ENCODE data around the gene CAPZA2.

The CAPZA2 gene

DNA sequence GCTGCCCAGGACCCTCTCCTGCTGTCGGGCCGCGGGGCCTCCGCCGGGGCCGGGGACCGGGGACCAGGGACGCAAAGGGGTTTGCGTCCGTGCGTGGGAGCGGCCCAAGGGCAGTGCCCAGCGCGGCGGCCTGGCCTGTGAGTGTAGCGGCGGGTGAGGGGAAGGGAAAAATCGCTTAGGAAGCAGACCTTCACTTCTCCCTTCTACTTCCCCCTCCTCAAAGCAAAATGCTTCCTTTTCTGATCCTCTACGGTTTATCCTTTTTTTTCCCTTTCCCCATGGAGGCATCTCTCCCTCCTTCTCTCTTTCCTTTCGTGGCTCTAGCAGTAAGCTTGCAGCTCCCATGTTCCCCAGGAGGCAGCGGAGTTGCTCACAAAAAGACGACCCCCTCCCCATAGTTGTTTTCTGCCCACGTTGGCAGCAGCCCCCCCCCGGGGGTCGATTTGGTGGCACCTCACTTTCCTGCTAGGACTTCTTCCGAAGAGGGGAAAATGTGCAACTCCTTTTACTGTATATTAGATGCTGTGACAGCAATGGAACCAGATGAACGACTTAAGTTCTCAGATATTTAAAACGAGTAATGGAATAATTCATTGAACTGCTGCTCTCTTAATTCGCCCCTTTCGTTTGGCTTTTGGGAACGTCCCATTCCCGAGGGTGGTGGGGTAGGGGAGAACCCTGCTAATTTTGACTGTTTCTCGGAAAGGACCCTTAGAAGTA lies 724 bp downstream of the CAPZA2 start:
- DNase-seq = peak; percentile 65

DNA sequence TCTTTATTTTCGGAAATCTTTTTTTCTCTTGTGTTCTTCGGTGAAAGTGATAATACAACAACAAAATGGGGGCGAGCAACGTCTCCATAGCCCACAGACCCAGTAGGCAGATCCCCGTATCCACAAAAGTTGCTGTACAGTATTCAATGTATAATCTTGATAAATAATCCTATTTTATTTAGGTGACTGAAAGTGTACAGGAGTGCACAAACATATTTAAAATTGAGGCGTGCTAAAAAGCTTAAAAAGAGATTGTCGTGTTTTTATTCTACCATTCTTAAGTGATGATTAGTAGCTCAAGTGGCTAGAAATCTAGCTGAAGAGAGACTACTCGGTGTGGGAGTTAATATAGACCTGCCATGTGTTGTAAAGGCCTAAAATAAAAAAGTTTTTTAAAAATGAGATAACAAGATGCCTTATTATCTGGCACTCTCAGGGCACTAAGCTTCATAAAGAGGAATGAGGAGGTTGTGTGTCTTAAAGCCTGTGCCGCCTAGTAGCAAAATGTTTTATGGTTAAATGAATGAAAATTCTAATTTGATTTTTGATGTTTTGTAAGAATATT lies 1.6 kb downstream of the CAPZA2 start:
- DNase-seq = peak; percentile 32

DNA sequence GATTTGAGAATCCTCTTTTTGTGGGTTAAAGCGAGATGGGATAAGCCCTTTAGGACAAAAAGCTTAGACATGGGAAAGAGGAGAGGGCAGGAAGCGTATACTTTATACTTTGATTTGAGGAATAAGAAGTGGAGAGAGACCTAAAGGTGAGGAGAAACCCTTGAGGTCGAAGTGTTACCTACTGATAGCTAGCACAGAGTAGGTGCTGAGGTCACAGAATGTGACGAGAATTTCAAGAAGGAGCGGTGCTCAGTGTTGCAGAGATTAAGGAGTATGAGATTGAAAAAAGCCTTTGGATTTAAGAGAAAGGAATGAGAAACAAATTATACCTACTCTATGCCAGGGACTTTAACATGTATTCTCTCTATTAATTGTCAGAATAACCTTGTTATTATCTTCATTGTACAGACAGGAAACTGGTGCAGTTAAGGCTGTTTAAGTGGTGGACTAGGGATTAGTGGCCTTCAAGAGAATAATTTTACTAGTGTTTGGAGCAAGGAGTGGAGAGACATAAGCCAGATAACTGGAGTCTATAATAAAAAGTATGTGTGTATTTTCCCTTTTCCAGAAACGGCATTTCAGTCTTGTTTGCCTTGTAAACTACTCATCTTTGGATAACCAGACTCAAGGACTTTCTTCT lies 8.8 kb downstream of the CAPZA2 start:
- DNase-seq = no peak

DNA sequence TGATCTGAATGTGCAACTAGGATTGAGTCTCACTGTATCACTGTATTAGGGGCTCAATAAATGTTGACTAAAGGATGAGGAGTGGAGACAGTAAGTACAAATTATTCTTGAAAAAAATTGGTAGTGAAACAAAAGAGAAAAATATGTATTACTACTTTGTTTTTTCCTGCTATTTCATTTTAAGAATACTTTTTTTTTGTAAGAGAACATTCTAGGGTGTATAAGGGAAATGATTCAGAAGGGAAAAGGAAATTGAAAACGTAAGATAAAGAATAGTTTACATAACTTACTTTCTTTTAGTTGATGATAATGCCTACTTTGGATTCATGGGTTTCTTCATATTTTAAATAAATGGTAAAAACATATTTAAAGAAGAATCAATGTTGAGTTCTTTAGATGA lies 9.6 kb downstream of the CAPZA2 start:
- DNase-seq = no peak

DNA sequence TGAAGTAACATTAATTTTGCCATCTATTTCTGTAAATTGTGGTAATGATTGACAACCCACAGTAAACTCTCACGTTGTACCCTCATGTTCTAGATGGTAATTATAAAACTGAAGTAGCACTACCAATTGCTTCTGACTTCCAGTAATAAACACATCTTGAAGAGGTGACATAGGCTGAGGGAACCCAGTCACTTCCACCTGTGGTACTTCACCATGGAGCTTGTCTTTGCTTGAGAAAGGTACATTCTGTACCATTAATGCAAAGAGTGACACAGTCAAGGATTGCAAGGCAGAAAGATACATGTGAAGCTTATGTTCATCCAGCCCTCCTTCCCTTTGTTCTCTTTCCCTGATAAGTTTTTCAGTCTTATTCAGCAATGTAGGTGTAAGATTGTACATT lies 11.2 kb downstream of the CAPZA2 start:
- DNase-seq = no peak

DNA sequence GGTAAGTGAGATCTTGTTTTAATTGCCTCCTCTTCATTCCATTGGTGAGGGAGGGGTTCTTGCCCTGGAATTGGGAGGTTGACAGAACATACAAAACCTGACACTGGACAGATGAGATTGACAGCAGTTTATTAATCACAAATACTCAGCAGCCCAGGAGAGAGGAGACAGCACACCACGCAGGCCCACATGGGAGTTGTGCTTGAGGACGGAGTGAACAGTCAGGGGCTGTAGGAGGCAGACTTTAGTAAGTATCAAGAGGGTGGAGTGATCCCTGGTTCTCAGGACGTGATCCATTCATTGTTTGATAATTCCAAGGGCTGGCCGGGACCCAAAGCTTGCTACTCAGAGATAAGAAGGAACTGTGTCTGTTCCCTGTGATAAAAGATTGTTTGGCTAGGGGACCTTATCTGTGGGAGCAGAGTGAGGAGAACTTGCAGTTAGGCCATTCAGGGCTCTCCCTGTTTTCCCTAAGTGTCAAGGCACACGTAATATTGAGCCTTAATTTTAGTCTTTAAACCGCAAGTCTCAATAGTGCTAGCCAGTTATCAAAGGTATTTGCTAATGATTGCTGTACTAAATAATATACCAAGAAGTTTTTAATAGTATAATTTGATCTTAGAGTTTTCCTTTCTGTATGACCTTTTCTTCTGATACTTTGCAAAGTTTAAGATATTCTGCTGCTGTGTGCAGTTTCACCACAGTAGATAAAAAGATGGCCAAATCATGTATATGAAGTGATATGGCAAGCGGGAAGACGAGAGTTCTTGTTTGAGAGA lies 14.5 kb downstream of the CAPZA2 start:
- DNase-seq = no peak

DNA sequence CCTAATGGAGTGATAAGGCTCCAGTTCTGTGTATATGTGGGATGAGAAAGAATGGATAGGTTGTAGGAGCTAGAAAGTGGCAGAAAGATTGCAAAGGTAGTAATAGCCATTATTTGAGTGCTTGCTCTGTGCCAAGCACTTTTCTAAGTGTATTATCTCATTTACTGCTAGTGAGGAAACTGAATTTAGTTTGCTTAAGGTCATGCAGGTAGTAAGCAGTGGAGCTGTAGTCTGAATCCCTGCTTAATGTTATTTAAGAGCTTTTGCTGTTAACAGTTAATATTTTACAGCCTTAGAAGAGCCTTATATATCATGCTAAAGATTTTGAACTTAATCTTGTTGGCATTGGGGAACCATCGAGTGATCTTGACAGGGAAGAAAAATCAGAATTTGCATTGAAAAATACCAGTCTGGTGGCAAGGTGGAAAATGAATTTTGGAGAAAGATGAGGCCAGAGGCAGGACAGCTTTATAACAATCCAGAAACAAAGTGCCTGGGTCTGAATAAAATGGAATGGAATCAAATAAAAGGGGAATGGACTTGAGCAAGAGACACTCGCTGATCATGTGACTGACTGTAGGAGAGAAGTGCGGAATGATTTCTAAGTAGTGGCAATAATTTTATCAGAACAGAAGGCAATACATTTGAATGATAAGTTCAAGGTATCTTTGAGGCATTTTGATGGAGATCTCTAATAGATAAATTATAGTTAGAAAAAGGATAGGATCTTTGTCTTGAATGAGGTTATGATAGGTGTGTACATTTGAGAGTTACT lies 15.2 kb downstream of the CAPZA2 start:
- DNase-seq = no peak

DNA sequence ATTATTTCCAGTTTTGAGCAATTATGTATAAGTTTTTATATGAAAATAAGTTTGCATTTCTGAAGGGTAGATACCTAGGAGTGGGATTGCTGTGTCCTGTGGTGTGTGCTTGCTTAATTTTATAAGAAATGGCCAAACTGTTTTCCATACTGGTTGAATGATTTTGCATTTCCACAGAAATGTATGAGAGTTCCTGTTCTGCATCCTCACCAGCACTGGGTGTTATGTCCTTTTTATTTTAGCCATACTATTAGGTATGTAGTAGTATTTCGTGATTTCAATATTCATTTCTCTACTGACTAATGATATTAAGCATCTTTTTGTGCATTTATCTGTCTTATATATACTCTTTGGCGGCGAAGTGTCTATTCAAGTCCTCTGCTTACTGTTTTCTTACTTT lies 22.3 kb downstream of the CAPZA2 start:
- DNase-seq = no peak

DNA sequence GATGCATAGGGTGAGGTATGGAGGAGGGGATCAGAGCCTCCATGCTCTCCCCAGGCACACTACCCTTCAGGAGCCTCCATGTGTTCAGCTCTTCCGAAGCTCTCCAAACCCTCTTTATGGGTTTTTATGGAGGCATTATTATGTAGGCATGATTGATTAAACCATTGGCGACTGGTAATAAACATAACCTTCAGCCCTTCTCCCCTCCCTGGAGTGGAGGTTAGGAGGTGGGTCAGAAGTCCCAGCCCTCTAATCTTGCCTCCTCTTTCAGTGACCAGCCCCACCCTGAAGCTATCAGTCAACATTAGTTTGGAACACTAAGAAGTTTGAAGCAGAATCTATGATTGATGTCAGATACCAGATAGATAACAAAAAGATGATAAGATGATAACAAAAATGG lies 23.3 kb downstream of the CAPZA2 start:
- no peak for DNase-seq

DNA sequence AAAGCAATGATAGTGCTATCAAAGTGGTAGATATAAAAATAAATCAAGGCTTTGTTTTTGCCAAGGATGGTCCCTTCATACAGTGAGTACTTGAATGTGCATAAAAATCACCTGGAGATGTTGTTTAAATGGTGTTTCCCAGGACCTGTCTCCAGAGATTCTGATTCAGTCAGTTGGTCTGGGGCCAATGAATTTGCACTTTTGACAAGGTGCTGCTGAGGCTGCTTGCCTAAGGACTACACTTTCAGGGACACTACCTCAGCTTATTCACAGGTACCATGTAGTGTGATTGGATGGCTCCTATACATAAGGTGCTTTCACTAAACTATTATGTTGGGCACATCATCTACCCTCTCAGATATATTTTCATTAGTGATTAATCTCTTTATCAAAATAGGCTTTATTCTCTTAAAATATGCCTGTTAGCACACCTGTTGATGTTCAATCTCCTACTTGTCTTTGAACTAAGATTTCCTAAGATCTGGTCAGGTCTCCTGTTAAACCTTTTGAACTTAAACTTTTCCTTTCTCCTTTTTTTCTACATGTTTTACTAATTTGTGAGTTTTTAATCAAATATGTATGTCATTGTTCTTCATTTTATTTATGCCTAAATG lies 24.3 kb downstream of the CAPZA2 start:
- DNase-seq = no peak

DNA sequence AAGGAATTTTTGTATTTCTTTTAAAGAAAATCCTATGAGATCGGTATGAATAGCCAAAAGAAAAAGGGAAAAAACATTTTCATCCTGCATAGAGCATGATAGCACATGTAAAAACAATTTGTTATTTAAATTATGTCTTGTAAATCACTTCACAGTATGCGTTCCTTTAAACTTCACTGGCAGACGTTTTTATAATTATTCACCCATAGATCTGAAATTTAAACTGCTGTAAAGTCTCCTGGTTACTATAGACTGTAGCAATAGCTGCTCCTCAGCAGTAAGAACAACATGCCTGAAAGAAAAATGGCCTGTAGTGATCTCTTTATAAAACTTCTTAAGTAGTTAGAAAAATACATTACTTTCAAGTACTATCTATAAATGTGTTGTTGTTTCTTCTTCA lies 26.5 kb downstream of the CAPZA2 start:
- no peak for DNase-seq

DNA sequence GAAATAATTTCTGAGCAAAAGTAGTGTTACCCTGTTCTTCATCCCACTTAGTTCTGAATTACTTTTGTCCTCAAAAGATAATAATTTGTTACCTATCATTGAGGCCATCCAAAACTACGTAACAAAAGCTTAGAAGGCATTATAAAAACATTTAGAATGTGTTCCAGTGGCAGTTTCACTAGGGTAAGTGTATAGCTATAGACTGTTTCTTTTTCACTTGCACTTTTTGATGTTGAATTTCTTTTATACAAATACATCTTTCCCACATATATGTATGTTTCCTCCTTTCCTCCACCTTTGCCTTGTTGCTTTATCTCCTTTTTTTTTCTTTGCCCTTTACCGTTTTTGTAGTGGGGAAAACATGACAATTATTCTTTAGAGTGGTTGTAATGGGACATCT lies 33.5 kb downstream of the CAPZA2 start:
- no peak for DNase-seq

DNA sequence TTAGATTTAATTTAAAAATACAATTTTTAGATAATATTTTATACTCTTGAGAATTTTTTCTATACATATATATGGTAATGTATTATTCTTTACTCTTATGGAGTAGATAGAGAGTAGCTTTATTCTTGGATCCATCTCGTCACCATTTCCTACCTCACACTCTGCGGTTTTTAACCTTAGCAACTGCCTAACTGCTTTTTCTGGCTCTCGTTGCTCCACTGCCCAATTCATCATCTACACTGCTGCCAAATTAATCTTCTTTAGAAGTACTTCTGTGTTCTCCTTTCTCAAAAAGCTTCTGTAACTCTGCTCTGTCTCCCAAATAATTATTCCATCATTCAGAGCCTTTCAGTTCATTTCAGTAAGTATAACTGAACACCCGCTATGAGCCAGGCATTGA lies 35.3 kb downstream of the CAPZA2 start:
- no peak for DNase-seq

DNA sequence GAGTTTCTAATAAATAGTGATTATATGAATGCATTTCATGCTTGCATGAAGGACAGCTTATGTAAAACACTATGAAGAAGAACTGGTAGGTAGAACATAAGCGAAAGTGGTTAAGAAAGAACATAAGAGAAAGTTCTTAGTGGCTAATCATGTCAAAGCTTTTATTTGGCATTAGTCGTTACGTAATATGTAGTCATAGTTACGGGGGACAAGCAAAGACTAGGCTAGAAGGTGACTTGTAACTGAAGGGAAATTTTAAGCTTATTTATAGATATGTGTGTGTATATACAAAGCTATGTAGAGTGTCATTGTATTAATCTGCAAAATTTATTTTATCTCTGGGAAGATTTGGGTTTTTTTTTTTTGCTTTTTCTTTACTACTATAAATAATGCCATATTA lies 36.9 kb downstream of the CAPZA2 start:
- DNase-seq = no peak

DNA sequence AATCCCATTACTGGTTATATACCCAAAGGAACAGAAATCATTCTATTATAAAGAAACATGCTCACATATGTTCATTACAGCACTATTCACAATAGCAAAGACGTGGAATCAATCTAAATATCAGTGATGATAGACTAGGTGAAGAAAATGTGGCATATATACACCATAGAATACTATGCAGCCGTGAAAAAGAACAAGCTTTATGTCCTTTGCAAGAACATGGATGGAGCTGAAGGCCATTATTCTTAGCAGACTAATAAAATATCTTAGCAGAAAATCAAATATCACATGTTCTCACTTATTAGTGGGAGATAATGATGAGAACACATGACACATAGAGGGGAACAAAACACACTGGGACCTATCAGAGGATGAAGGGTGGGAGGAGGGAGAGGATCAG lies 38.8 kb downstream of the CAPZA2 start:
- no peak for DNase-seq

DNA sequence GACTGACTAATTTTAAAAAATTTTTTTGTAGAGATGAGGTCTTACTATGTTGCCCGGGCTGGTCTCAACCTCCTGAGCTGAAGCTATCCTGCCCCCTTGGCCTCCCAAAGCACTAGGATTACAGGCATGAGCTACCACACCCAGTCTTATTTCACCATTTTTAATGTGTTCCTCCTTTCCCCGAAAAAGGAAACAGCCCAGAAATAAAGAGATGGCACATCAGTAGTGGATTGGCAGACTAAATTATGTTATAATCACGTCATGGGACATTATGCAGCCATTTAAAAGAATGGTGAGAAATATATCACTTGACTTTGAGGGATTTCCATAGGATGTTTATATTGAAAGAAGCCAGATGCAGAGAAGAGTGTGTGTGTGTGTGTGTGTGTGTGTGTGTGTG lies 40.5 kb downstream of the CAPZA2 start:
- no peak for DNase-seq

DNA sequence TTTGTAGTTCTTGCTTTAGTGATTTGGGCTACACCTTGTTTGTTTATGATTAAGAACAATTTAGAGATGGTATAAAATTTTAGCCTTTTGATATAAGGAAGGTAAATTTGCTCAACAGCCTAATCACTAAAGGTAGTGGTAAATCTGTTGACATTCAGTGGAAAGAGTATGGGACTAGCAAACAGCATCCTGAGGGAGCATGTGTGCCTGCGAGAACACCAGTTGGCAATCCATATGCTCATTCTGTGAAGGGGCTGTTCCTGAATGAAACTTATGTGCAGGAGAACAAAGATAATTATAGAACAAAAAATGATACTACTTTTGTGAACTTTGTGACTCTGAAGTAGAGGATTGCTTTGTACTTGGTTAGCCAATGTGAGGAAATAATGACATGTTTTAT lies 44.0 kb downstream of the CAPZA2 start:
- DNase-seq = no peak

DNA sequence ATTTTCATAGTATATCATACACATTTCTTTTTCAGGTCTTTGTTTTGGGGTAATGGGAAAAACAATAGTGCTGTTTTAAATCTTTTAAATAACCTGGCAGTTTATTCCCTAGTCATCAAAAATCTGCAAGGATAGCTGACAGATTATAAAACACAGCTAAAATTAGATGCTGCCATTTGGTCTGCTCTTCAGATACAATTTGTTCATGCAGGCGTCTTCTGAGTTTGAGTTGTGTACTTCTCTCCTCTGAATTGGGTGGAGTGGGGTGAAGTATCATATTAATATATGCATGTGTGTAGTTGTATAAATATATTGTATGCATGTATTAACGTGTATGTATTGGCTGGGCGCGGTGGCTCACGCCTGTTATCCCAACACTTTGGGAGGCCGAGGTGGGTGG lies 48.0 kb downstream of the CAPZA2 start:
- no peak for DNase-seq

DNA sequence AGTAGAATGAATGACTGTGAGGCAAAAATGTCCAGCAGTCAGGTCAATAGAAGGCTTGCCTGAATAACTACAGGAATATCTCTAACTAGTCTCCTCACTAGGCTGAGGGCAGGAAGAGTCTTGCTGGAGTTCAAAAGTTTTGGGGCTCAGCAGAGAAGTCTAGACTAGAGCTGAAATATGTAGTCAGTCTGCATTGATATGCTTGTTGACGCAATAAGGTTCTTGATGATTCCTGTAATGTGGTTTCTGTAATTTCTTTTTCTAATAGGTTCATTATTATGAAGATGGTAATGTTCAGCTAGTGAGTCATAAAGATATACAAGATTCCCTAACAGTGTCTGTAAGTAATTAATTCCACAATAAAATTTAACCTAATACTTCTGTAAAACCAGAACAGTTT lies 49.4 kb downstream of the CAPZA2 start:
- DNase-seq = no peak

DNA sequence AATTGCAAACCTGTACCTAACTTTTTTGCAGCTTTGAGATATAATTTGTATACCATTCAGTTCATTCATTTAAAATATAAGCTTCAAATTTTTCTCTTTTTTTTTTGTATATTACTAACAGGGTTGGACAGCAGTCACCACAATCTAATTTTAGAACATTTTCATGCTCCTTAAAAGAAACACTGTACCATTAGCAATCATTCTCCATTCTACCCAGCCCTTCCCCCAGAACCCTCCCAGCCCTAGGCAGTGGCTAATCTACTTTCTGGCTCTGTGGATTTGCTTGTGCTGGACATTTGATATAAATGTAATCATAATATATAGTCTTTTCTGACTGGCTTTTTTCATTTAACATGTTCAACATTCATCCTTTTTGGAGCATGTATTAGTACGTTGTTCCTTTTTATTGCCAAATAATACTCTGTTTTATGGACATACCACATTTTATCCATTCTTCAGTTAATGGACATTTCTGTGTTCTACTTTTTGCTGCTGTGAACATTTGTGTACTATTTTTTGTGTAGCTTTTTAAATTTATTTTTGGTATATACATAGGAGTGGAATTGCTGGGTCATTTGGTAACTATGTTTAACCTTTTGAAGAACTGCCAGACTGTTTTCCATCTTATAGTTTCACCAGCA lies 50.0 kb downstream of the CAPZA2 start:
- no peak for DNase-seq

DNA sequence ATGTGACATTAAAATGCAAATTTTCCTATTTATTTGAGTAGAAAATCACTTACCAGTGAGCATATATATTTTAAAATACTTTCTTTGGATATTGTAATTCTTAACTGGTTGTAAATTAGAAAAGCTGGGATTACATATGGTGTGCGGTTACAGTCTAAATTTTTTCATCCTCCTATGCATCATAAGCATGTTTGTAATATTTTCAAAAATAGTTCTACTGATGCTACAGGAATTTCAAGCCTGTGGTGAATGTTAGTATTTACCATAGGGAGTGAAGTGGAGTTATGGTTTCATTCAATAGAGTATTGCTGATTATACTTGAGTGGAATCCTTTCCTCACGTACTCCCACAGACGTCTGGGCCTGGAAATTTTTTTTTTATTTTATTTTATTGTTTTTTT lies 56.3 kb downstream of the CAPZA2 start:
- no peak for DNase-seq

DNA sequence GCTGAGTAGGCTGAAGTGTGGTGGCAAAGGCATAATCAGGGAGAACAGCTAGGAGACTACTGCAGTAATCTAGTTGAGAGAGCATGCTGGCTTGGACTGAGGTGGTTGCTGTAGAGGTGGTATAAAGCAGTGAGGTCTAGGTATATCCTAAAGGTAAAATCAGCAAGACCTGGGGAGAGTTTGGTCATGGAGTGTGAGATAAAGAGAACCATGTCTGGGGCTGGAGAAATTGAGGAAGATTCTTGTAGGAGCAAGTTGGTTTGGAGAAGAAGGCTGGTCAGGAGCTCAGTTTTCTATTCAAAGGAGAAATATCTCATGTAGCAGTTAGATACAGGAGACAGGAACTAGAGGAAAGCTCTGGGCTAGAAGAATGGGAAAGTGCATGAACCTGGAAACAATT lies 58.0 kb downstream of the CAPZA2 start:
- no peak for DNase-seq

Data from kidney glomerular epithelial cell (primary cell).